Psoas muscle (tissue), 8 donors: Measurements from ENCODE around the gene ADCK1. TPM values are rescaled to one million over a fixed set of nuclear protein-coding genes. Genes with fewer than 3 reads are reported as not detected.

Experiments used
- ATAC-seq, 4 donors: fragments of 200-7000 bp; cut with Tn5 transposase; one replicate each; pipeline ENCODE4 v1.9.1; 2020; ENCODE audit warnings: moderate library complexity in 3 of 4, mild to moderate bottlenecking in 2 of 4
- DNase-seq, 2 donors: peaks; one replicate each; pipeline ENCODE4 v3.0.0-alpha.2; 2020
- H3K27ac ChIP-seq: fragments of 200-600 bp; one replicate; pipeline ENCODE4 v1.8.0; 2022
- H3K27me3 ChIP-seq, 3 donors: fragments of 200-600 bp in 1 of 3; one replicate each; pipeline versions ENCODE4 v1.6.1 to v1.8.0; 2013 to 2022; ENCODE audit warnings: low read length in 2 of 3, mild to moderate bottlenecking in 2 of 3, moderate library complexity in 1 of 3; ENCODE audit not compliant: insufficient read depth in 3 of 3
- H3K36me3 ChIP-seq, 2 donors: fragments of 200-600 bp in 1 of 2; one replicate each; pipeline versions ENCODE4 v1.6.1 to v1.8.0; 2013 to 2022; ENCODE audit warnings: low read depth in 1 of 2, mild to moderate bottlenecking in 1 of 2, moderate library complexity in 1 of 2; ENCODE audit not compliant: insufficient read depth in 1 of 2
- H3K4me1 ChIP-seq: fragments of 200-600 bp; one replicate; pipeline ENCODE4 v1.8.0; 2022
- H3K4me3 ChIP-seq: fragments of 200-600 bp; one replicate; pipeline ENCODE4 v1.8.0; 2022; ENCODE audit warnings: mild to moderate bottlenecking
- H3K9me3 ChIP-seq: fragments of 200-600 bp; one replicate; pipeline ENCODE4 v1.8.0; 2022
- WGBS, 3 donors: extraction: QIAGEN DNeasy Blood & Tissue Kit; methylation state at CpG; one replicate each; pipeline versions ENCODE4 v1.1.6 to v1.1.7; 2013; 5-methylcytosine and 5-hydroxymethylcytosine counted together
- intact Hi-C, 2 donors: fragments of 100-400 bp; cut with DNase I; formaldehyde crosslinking; loops; one replicate each; pipeline versions ENCODE4 v1.11.0 to v1.14.2; 2022
- polyA plus RNA-seq, 3 donors: library from polyadenylated mRNA; stranded (reverse); fragments of 200-250 nt; gene quantifications; one replicate each; pipeline ENCODE4 v1.2.3, GENCODE V29; 2013
- total RNA-seq, 4 donors: library from RNA; stranded (reverse); fragmentation: NEBNext Ultra II Directional in 2 of 4; extraction: Animal tissue kit (Norgen Biotek cat#: 25700) in 2 of 4; gene quantifications; one replicate each; pipeline versions ENCODE4 v1.2.1 to v1.2.4, GENCODE V29; 2021 to 2023
- TF ChIP-seq, protein P1 (sequence below): fragments of 200-600 bp; IDR thresholded peaks from one replicate; pipeline ENCODE4 v1.8.0; 2022; ENCODE audit warnings: antibody characterized with exemption
- donor health status: healthy with polysubstance abuse.
- donor health status: DM: no; HTN: no; CAD: no; lungs with moderate emphysema.
- donor health status: Bipolar disorder and iron deficiency.
- donor health status: healthy.
- donor health status: DM: yes; HTN: yes; CAD: no.
- donor health status: DM: no; HTN: no; CAD: no.
- donor health status: DM: no; HTN: no; CAD: no.
- donor health status: DM: yes; HTN: yes; CAD: no.

Gene ADCK1
- total and polyA plus RNA-seq, 7 donors, result 3.8 to 9.1 (median 6.6) TPM

GRCh38 chr14:77848031-77848430 is 48.1 kb downstream of the ADCK1 start:
- DNase-seq (no peak), ATAC-seq (no peak)
- 69 to 84% (median 71%) methylated on average over 3 of the region's 3 CpGs for WGBS, 3 donors
- TF ChIP-seq, protein P1, sequence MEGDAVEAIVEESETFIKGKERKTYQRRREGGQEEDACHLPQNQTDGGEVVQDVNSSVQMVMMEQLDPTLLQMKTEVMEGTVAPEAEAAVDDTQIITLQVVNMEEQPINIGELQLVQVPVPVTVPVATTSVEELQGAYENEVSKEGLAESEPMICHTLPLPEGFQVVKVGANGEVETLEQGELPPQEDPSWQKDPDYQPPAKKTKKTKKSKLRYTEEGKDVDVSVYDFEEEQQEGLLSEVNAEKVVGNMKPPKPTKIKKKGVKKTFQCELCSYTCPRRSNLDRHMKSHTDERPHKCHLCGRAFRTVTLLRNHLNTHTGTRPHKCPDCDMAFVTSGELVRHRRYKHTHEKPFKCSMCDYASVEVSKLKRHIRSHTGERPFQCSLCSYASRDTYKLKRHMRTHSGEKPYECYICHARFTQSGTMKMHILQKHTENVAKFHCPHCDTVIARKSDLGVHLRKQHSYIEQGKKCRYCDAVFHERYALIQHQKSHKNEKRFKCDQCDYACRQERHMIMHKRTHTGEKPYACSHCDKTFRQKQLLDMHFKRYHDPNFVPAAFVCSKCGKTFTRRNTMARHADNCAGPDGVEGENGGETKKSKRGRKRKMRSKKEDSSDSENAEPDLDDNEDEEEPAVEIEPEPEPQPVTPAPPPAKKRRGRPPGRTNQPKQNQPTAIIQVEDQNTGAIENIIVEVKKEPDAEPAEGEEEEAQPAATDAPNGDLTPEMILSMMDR, result no peak
- Histone ChIP-seq H3K27ac (no peak overlapping the region), H3K27me3 (no peaks in the 10 kb centered on the region), H3K36me3 (peaks cover 0 to 3% of the 10 kb centered on the region in 2 donors), H3K4me1 (no peaks in the 10 kb centered on the region), H3K4me3 (no peak overlapping the region), H3K9me3 (no peaks in the 10 kb centered on the region)
- intact Hi-C loops, result no loop called here

DNA sequence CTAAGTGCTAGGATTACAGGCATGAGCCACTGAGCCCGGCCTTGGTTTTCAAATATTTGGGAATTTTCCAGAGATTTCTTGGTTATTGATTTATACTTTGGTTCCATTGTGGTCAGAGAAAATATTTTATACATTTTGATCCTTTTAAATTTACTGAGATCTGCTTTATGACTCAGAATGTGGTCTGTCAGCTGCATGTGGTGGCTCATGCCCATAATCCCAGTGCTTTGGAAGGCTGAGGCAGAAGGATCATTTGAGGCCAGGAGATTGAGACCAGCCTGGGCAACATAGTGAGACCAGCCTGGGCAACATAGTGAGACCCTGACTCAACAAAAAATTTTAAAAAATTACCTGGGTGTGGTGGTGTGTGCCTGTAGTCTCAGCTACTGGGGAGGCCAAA is 49.8 kb downstream of the ADCK1 start:
- no peak for ATAC-seq
- WGBS, 3 donors, result 60 to 84% (median 65%) methylated on average over 1 of the region's 1 CpG
- TF ChIP-seq, protein P1, result no peak

GRCh38 chr14:77853919-77854318 is 54.0 kb downstream of the ADCK1 start:
- Histone ChIP-seq H3K9me3 (no peaks in the 10 kb centered on the region), H3K27me3 (no peaks in the 10 kb centered on the region), H3K4me1 (no peaks in the 10 kb centered on the region), H3K36me3 (peaks cover 0 to under 1% of the 10 kb centered on the region in 2 donors), H3K4me3 (no peak overlapping the region), H3K27ac (no peak overlapping the region)
- TF ChIP-seq, protein P1, result no peak
- no peak for DNase-seq
- intact Hi-C loops, result no loop called here
- no peak for ATAC-seq

More for the DNA sequence above, 49.8 kb downstream of the ADCK1 start:
- DNase-seq, result no peak
- Histone ChIP-seq H3K27me3 (no peaks in the 10 kb centered on the region), H3K27ac (no peak overlapping the region), H3K4me1 (no peaks in the 10 kb centered on the region), H3K4me3 (no peak overlapping the region), H3K36me3 (peaks cover 0 to 3% of the 10 kb centered on the region in 2 donors), H3K9me3 (no peaks in the 10 kb centered on the region)
- intact Hi-C loops, result no loop called here

DNA sequence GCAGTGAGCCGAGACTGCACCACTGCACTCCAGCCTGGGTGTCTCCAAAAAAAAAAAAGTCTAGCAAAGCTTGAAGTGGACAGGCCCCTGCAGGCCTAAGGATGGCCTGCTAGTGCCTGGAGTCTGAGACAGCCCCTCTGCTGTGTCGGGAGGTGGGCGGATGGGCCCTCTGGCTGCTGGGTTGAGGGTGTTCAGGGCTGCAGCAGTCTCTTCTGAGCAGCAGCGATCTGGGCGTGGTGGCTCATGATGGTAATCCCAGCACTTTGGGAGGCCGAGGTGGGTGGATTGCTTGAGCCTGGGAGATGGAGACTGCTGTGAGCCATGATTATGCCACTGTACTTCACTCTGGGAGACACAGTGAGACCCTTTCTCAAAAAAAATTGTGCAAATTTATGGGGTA is 57.0 kb downstream of the ADCK1 start:
- Histone ChIP-seq H3K9me3 (no peaks in the 10 kb centered on the region), H3K27ac (no peak overlapping the region), H3K4me3 (no peak overlapping the region), H3K4me1 (no peaks in the 10 kb centered on the region), H3K36me3 (peaks cover 0 to 9% of the 10 kb centered on the region in 2 donors), H3K27me3 (no peaks in the 10 kb centered on the region)
- no peak for DNase-seq
- intact Hi-C loops, result no loop called here
- ATAC-seq, result no peak
- TF ChIP-seq, protein P1, result no peak
- 89 to 96% (median 89%) methylated on average over 6 of the region's 6 CpGs for WGBS, 3 donors

DNA sequence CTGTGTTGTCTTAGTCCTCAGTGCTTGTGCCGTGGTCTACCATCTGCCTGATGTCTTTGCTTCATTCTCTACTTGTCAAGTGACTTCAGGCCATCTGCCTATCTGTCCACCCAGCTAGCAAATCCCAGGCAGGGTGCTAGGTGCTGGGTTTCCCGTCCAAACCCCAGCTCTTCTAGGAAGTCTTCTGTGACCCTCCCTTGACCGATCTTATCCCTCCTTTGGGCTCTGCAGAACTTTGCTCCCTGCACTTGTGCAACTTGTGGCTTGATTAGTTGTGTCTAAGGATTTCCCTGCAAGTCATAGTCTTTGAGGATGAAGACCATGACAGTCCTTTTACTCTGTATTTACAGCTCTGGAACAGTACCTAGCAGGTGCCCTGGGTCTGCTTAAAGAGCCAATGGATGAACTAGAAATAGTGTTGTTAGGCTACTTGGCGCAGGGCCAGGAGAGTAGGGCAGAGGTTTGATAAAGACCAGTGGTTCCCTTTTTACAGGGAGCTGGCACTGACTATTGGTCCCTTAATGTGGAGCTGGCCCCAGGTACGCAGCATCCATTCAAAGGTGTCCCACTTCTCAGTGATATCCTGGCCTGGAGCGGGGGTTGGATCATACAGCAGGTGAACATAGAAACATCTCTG is 60.1 kb downstream of the ADCK1 start:
- H3K27me3 ChIP-seq, result no peaks in the 10 kb centered on the region
- H3K27ac ChIP-seq, result no peak overlapping the region
- WGBS, 3 donors, result 91 to 94% (median 94%) methylated on average over 6 of the region's 6 CpGs
- no peaks in the 10 kb centered on the region for H3K9me3 ChIP-seq
- intact Hi-C loops, result loop anchor here (5.0 to 10.0 kb wide), 3 partner anchors 707 to 835 kb away; no protein-coding TSS in a partner anchor
- DNase-seq, result peak in 1 of 2 donors; percentile 28
- H3K36me3 ChIP-seq, result peaks cover 0 to 9% of the 10 kb centered on the region in 2 donors
- H3K4me3 ChIP-seq, result no peak overlapping the region
- no peaks in the 10 kb centered on the region for H3K4me1 ChIP-seq
- TF ChIP-seq, protein P1, result no peak
- no peak for ATAC-seq
